ENCODE data around the gene RABL3.
"Not testable (repeated sequence)": the region's sequence is repeated elsewhere in the genome, so short reads cannot be mapped to it uniquely, and the experiment has no call there.

The RABL3 gene

GRCh38 chr3:120743556-120744195 lies 1.4 kb upstream of the RABL3 start:
- no peak for DNase-seq

DNA sequence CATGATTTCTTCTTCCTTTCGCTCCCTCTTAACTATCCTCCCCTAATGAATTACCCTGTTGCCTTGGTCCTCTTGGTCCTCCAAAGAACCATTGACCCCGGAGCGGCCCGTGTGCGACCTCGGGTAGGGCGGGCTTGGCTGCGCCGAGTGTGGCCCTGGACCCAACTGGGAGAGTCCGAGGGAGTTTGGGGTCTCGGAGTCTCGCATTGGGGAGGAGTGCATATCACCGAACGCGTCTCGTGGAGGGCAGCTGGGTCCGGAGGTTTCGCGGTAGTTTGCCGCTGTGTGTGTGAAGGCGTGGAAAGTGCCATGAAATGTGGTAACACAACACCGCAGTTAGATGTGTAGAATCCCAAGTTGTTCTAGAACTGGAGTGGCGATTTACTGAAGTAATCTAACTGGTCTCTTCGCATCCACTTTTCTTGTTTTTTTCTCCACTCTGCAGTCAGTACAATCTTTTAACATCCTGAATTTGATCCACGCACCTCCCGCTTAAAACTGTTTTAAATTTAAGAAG lies 591 bp upstream of the RABL3 start:
- DNase-seq: no peak

DNA sequence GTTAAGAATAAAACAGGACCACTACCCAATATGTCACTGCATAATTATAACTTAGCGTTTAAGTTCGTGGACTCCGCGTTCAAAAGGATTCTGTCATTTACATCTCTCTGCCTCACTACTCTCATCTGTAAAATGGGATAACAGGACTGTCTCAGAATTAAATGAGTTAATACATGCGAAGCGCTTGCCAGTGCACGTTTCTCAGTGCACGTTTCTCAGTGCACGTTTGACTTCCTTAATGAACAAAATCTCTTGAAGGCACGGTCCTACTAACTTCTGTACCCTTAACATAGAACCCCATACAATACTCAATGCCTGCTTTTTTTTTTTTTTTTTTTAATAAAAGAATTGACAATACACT lies 499 bp downstream of the RABL3 start:
- no peak for DNase-seq

DNA sequence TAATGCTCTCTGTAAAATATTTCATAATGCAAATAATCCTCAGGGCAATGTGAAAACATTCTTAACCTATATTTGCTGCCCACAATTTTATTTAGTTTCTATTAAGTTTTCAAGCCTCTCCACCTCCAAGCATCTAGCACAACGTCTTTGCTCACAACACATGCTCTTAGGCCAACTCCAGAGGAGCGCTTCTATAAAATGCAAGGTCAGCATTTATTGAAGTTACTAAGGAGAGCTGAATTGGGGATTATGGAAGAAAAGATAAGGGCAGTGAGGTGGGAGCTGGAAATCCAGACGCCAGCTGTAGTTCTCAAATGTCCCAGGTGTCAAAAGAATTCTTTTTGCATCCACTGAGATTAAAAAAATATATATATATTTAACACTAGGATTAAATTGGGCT lies 996 bp downstream of the RABL3 start:
- DNase-seq: no peak

- not testable (repeated sequence) for DNase-seq
These were observed 4.3 kb downstream of the RABL3 start for GRCh38 chr3:120738006-120738405.

DNA sequence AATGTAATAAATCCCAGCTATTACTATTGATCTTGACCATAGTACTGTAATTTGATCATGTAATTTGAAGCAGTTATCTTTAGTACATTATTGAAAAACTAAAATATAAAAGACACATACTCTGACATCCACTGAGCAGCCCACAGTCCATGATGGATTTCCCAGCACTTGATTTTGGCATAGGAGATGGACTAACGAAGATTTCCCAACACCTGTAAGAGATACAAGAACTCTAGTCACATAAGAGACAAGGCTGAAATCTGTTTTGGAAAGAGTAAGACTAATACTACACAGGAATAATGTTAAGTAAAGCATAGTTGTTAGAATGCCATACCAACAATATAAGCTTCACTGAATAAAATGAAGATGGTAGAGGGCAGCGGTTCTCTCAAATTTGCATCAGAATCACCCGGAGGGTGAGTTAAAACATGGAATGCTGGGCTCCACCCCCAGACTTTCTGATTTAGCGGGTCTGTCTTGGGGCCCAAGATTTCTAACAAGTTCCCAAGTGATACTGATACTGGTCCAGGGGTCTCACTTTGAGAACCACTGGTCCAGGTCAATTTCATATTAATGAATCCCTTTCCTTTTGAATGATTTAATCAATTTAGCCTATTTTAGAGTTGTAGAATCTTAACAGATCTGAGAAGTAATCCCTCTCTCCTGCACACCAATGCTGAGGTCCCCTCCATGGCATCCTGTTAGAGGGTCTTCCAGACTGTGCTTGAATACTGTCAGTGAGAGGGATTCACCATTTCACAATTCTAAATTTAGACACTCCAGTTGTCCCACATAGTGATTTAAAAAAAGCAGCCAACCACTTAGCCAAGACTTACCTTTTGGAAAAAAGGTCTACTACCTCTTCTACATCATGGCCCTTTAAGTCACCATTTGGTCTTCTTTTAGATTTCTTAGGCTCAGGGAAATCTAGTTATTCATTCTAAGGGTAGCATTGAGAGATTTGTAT lies 11.5 kb downstream of the RABL3 start:
- no peak for DNase-seq

DNA sequence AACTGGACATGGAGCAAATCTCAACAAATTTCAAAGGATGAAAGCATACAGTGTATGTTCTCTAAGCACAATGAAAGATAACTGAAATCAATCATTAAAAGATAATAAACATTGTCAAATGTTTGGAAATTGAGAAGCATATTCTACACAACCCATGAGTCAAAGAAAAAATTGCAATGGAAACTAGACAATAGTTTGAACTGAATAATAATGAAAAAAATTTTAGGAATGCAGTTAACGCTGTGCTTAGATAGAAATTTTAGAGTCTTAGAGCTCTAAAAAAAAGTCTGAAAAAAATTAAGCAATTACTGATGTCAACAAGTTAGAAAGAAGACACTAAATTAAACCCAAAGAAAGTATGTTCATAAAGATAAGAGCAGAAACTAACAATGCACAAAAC lies 15.5 kb downstream of the RABL3 start:
- DNase-seq: no peak

DNA sequence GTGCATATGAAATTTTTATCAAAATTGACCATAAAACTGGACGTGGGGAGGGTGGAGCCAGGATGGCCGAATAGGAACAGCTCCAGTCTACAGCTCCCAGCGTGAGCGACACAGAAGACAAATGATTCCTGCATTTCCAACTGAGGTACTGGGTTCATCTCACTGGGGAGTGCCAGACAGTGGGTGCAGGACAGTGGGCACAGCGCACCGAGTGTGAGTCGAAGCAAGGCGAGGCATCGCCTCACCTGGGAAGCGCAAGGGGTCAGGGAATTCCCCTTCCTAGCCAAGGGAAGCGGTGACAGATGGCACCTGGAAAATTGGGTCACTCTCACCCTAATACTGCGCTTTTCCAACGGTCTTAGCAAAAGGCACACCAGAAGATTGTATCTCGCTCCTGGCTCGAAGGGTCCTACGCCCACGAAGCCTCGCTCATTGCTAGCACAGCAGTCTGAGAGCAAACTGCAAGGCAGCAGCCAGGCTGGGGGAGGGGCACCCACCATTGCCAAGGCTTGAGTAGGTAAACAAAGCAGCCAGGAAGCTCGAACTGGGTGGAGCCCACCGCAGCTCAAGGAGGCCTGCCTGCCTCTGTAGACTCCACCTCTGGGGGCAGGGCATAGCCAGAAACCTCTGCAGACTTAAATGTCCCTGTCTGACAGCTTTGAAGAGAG lies 23.0 kb downstream of the RABL3 start:
- not testable (repeated sequence) for DNase-seq

DNA sequence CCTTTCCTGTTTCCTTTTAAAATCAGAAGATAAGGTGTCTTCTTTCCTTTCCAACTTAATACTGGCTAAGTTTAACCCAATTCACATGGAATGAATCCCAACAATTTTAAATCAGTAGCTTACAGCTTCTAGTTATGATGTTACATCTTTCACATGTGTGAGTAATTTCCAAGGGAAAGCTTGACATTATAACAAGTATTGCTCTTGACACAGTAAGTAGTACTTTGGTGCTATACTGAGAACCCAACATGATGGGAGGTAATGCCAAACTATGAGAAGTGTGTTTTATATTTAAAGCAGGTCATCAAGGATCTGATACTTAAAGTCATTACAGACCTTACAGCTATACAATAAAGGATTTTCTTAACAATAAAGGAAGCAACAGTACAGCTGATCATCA lies 29.1 kb downstream of the RABL3 start:
- no peak for DNase-seq

- DNase-seq: no peak
These were observed 31.9 kb downstream of the RABL3 start for GRCh38 chr3:120710369-120710768.

- DNase-seq: no peak
These were observed 33.9 kb downstream of the RABL3 start for GRCh38 chr3:120708408-120708807.

GRCh38 chr3:120706950-120707349 lies 35.4 kb downstream of the RABL3 start:
- DNase-seq: no peak

DNA sequence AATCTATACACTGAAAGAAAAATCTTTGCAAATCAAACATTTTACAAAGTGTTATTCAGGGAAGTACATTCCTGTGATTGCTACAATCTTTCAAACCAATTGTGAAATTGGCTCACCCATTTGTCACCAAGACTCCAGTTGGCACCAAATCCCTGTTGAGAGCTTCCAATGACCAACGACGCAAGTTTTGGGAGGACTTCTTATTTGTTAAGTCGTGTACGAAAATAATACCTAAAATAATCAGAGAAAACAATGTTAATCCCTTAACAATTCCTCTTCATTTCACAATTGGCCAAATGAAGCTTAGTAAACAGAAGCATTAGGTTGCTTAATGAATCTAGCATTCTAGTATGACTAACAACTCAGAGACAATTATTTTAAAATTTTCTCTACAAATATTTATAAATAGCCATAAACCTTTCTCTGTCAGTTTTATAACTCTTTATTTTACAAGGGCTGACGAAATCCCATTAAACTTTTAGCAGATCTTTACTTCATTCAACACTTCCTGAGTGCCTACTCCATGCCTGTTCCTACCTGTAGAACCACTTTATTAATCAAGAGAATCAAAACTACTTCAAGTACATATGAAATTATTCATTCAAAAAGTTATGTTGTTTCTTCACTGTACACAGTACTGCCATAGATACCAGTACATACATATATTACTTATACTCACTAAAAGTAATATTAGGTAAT lies 36.3 kb downstream of the RABL3 start:
- no peak for DNase-seq

- no peak for DNase-seq
These were observed 43.0 kb downstream of the RABL3 start for GRCh38 chr3:120699333-120699732.

GRCh38 chr3:120693439-120694171 lies 48.7 kb downstream of the RABL3 start:
- DNase-seq: peak; percentile 49

DNA sequence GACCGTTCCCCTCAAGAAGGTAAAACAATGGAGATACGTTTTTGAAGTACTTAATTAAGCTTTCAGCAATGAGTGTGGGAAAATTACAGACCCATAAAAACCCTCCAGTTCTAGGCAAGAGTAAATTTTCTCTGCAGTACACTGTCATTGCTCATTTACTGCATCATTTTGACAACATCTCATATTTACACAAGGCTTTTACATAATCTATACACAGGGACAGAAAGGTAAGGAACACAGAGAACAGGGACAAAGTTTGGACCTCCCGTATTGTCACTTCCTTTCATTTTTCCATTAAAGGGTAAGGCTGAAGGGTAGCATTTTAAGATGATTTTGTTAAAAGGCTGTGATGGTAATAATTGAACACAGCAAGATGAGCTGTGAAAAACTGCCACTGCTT lies 52.9 kb downstream of the RABL3 start:
- DNase-seq: no peak

DNA sequence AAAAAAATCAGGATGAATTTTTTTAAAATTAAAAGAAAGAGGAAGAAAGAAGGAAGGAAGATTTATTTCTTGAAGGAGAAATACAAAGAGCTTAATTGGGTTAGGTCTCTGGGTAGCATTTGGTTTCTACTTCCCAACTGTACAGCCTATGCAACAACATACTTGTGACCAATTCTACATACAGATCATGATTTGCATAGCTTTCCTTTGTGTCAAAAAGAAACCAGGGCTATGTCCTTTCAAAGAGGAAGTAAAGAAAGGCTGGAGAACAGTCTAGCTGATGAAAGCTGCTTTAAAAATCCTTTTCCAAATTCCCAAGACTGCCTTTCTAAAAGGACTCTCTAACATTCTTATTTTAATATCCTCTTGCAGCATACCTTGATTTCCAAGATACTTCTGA lies 54.2 kb downstream of the RABL3 start:
- peak; percentile 44 for DNase-seq

- DNase-seq: no peak
These were observed 56.9 kb downstream of the RABL3 start for GRCh38 chr3:120685411-120685810.

DNA sequence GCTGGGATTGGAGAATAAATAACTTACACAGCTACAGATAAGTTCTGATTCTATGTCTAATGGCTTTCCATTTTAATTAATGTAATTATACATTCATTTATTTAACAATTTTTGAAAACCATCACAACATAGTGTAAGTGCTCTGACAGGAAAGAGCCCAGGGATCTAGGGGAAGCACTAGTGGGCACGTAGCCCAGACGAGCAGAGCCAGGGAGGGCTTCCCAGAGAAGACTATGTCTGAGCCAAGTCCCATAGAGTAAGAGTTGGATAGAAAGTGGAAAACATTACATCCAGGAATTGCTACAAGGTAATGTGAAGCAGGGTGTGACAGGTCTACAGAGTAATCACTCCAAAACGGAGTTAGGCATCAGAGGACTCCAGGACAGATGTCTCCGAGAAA lies 57.4 kb downstream of the RABL3 start:
- DNase-seq: no peak

- DNase-seq: no peak
These were observed 58.5 kb downstream of the RABL3 start for GRCh38 chr3:120683671-120684301.

DNA sequence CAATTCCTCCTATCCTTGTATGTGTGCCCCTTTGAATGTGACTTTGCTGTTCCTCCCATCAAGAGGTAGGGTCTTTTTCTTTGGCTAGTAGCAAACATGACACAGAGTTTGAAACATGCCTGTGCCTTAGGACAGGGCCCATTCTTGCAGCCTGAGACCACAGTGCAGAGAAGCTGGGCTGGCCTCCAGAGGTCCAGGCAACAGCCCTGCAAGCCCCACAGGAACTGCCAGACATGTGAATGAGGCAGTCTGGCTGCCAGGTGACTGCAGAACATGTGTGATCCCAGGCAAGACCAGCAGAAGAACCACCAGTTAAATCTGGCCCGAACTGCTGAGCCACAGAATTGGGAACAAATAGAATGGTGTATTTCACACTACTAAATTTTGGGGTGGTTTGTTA lies 59.1 kb downstream of the RABL3 start:
- no peak for DNase-seq
